ENCODE measurements around the gene COMMD2.

DNA sequence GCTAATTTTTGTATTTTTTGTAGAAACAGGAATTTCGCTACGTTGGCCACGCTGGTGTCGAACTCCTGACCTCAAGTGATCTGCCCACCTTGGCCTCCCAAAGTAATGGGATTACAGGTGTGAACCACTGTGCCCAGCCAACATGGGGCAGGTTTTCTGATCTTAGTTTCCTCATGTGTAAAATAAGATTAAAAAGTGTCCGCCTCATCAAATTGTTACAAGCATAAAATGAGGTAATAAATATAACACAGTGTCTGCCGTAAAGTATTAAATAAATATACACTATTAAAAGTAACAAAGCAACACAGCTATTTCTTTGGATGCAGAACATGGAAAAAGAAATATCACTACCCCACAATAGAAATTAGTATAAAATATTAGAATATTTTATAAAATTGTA, 16.4 kb upstream of the COMMD2 start:
- TF ChIP-seq TAF1 (IDR thresholded peaks at IDR 0.05; ENCODE audit: borderline replicate concordance, insufficient read depth, low read length), result no peak
- TF ChIP-seq POLR2AphosphoS5 (IDR thresholded peaks at IDR 0.05; ENCODE audit: low read depth, low read length), result no peak
- no peak for TF ChIP-seq SIN3A (IDR thresholded peaks at IDR 0.05; ENCODE audit: borderline replicate concordance, insufficient read depth, low read length)

Data from PFSK-1 (cell line).